GM18909 (cell line): ENCODE measurements around the gene MRPL44.

Experiments
- ATAC-seq: cut with Tn5 transposase; IDR thresholded peaks from one replicate; pipeline ENCODE4 v1.9.1; 2021; ENCODE audit warnings: mild to moderate bottlenecking; ENCODE audit not compliant: unreplicated experiment, poor library complexity

MRPL44 gene

DNA sequence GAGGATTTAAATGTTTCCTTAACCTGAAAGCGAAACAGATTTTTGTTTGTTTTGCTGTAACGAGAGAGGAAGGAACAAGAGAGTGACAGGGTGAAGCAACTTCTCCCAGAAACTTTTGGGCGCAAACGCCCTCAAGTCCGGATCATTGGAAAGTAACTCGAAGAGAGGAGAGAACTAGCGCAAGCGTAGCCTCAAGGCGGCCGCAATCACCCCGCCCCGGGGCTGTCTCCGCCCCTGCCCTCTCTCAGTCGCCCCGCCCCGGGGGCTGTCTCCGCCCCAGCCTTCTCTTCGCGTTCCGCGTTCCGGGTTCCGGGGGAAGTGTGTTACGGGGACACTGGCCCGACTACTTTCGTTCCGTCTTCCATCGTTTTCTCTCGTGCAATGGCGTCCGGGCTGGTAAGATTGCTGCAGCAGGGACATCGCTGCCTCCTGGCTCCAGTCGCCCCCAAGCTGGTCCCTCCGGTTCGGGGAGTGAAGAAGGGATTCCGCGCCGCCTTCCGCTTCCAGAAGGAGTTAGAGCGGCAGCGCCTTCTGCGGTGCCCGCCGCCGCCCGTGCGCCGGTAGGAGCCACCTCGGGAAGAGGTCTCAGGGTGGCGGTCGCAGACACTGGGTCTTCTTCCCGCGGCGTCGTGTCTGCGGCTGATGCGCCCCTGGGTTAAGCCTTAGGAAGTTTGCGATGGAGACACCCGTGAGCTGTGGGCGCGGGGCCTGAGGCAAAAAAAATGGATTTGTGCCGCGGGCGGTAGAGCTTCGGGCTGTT lies at the start of gene MRPL44:
Gene MRPL44 (plus strand): TSS at position 372 of the 760 bp plus-strand sequence. CDS start 10 bp downstream, at position 382.
- ATAC-seq = peak; percentile 90

DNA sequence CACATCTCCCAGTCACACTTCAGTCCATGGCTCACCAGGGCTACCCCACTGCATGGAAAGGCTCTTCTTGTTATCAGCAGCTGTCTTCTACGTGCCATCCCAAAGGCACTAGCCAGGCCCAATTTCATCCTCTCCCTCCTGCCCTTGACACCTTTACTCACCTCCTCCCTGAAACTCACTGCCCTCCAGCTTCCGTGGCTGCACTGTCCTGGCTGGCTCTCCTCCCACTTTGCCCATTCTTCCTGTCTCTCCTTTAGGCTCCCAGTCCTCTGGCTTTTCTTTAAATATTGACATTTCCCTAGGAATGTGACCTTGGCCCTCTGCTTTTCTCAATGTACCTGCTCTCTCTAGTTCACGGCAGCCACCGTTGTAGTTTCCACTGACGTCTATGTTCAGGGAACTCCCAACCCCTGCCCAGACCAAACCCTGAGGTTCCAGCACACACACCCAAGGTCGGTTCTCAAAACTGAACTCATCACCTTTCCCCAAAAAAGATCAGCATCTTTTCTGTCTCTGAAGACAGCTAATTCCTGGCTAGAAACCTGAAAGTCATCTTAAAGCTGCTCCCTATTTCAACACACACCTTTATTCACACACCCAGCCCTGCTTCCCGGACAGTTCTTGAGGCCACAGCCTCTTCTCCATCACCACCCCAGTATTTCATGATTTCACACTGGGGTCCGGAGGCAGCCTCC lies 48.8 kb upstream of the MRPL44 start:
- ATAC-seq = no peak

DNA sequence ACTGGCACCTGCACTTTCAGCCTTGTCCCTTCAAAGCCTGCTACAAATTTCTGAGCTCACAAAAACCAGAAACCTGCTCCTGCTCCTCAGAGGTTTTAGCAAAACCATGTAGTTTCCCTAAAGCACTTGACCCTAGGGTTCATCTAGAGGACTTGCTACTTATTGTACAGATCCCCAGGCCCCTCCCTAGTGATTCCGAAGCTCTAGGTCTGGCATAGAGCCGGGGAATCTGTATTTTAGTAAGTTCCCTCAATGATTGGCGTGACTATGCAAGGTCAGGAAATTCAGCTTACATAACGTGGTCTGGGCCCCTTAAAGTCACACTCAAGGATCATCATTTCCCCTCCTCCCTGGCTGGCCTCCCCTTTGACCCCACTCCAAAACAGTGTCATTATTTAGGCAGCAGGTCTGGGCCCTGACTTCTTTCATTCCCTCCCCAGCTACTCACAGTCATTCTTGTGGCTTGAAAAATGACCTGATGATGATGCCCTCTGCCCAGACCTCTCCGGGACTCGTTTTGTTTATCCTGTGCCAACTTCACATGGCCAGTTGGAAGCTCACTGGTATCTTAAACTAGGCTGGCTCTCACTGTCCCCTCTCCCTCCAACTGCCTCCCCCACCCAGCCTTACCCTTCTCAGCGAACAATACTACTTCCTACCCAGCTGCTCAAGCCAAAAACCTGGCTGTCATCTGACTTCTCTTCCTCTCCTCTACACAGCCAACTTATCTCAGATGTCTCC lies 48.1 kb upstream of the MRPL44 start:
- ATAC-seq = no peak

DNA sequence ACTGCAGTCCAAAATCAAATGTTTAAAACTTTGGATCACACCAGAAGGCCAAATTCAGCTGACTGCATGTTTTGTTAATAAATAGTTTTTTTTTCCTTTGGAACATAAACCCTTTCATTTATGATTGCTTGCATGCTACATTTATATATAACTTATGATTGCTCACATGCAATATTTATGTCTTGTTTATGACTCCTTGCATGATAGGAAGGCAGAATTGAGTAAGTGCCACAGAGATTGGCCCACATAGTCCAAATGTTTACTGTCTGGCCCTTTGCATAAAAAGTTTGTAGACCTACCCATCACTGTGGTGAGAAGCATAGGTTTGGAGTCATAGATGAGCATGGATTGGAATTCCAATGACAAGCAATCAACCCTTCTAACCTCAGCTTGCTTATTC lies 42.9 kb upstream of the MRPL44 start:
- no peak for ATAC-seq

DNA sequence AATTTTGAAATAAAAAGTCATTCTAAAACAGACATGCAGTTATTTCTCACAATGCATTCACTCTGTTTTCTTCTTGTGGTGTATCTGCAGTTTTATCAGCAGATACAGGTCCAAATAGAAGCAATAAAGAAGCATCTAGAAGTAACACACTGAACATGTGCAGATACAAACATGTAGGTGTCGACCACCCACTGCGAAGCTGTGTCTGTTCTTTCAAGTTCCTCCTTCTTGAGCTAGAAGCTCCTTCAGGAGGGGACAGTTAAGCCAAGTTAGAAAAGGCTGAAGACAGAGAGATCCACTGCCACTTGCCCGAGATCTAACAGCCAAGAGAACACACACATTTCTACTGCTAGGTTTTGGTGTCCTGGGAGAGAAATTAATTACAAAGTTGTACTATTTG lies 42.2 kb upstream of the MRPL44 start:
- ATAC-seq = no peak

DNA sequence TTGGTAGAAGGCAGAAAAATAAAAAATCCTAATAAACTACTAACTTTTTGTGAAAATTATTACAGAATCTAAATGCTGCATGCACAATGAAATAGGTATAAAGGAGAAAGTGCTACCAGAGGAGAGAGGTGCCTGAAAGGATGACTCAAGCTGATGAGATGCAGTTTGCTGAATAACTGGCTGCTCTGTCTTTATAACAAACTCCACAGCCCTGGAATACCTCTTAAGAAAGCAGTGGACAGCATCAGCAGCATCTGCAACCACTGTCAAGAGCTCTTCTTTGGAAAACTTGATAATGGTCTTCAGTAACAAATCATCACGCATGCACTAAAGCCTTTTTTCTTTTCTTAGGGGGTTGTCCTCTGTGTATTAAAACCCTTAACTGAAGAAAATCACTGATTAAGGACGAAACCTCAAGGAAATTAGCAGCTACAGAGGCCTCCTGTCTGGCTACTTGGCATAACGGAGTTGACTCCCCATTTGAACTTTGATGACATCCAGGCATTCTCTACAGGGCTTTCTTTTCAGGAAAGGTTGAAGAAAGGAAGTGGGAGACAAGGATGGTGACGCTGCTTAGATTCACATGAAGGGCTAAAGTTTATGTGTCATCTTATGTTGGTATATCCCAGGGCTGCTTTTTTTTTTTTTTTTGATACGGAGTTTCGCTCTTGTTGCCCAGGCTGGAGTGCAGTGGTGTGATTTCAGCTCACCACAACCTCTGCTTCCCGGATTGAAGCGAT lies 40.9 kb upstream of the MRPL44 start:
- no peak for ATAC-seq

DNA sequence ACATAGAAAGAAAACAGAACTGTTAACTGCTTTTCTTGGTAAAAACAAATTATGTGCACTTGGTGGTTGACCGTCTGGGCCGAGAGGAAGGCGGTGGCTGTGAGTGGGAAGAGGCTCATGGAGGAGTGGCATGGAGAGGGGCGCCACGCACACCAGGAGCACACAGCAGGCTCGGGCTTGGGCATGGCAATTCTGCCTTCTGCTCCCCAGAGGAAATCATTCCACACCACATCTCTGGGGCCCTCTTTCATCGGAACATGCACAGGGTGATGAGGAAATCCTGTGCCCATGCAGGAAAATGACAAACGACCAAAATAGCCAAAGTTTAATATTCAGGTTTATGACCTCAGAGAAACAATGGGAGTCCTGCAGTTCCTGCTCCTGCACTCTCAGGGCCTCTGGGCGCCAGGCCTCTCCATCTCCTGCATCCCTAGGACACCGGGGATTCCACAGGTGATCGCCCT lies 38.6 kb upstream of the MRPL44 start:
- ATAC-seq = no peak

DNA sequence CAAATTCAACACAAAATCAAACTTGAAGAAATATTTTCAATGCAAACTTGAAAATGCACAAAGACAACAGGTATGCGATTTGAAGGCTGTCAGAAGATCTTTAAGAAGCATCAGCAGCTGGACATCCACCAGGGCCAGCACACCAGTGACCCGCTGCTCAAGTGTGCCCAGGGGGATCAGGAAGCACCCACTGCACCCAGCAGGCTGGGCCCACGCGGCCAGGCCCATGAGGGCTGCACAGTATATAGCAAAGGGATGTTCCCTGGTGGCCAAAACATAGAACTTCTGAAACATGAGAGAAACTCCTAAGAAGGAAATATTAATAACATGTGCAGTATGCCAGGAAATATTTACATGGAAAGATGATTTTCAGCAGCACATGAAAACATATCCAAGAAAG lies 37.2 kb upstream of the MRPL44 start:
- no peak for ATAC-seq

DNA sequence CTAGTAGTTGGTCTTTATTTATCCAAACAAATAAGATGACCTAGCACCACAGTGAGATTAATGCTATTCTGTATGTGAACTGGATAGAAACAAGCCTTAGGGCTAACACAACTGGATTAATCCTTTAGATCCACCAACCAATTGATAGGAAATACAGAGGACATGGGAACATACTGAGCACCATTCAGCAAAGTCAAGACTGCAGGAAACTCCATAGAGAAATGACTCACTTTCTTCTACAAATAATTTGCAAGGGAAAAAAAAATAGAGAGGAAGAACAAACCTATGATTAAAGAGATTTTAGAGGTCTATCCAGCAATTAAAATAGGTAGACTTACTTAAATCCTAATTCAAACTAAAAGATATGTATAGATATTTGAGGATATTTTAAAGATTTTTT lies 36.1 kb upstream of the MRPL44 start:
- ATAC-seq = no peak

DNA sequence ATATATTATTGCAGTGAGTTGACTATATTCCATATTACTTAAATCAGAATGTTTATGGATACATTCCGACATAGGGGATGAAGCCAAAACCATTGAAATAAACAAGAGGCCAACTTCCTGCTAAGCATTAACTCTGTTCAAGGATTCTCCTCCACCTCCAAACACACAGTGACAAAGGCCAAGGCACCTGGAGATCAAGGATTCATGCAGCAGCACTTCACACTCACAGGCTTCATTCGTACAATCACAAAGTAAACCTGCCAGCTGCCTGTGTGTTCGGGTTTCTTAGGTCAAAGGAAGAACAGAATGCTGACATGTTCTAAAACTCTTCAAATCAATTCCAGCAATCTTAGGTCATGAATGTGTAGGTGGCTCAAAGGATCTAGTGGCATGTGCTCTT lies 35.0 kb upstream of the MRPL44 start:
- ATAC-seq = no peak

DNA sequence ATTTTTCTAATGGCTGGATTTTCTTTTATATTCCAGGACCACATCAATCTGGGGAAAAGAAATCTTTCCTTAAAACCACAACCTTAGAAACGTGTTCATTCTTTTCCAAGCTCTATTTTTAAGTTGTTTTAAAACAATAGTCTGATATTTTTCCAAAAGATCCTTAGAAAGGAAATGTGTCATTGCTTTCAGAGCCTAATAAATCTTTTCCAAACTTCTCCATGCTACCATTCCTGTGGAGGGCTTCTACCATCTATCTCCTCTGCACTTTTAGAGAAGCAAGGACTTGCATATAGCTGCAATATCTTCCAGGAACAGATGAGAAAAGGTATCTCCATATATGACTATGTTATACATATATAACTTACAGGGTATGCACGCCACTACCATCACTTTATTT lies 33.3 kb upstream of the MRPL44 start:
- ATAC-seq = no peak

DNA sequence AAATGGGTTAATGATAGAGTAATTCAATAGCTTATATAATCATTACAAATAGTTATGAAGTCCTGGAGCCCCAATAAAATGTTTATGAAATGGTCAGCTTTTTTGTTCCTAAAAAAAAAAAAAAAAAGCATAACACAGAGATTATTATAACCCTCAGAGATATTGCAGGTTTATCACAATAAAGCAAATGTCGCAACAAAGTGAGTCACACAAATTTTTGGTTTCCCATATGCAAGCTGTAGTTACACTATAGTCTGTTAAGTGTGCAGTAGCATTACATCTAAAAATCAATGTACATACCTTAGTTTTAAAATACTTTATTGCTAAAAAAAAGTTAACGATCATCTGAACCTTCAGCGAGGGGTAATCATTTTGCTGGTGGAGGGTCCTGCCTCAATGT lies 32.2 kb upstream of the MRPL44 start:
- ATAC-seq = no peak

DNA sequence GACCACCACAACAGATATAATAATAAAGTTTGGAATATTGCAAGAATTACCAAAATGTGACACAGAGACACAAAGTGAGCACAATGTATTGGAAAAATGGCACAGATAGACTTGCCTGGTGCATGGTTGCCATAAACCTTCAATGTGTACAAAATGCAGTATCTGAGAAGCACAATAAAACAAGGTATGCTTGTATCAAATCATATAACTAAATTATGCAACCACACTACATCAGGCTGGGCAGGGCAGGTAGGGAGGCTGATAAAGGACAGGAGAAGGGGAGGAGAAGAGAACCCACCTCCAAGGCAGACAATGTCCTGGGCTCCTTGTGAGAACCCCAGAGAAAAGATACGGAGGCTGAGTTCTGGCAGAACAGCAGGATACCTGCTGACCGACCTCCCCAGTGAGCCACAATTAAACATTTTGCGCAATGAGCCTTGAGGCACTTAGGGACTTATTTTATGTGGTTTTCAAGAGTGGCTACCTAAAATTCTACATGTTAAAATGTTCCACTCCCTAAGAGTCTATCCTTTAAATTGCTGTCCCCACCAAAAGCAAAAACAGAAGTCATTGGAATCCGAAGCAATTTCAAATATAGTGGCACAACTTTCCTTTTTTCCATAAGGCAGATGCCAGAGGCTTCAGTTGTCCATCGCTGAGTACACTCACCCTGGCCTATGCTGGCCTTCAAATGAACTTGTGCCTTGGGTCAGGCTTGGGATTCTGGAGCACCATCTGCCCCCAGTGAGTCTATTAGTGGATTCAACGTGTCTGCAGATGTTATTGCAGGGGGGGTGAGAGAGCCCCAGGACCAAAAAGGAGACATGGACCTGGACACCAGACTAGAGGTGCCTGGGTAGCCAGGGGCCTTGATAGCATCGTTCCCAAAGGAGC lies 28.9 kb upstream of the MRPL44 start:
- no peak for ATAC-seq

DNA sequence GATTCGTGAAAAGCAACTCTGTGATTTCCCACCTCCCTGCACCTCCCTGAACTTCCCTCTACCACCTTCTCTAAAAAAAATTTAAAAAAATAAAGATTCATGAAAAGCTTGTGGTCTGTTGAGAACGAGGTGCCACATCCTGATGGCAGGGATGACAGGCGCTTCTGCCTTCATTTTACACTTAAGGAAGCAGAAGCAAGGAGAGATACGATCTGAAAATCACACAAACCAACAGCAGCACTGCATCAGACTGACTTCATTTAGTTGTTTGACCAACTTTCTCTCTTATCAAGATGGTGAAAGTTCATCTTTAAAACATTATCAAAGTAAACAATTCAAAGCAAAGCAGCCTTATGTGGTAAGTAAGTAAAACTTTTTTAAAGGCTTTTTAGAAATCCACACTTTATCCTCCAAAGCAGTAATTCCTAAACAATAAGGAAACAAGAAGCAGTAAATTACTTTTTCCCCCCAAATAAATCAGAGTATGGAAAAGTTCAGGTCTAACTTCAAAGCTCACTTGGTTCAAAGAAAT lies 27.6 kb upstream of the MRPL44 start:
- ATAC-seq = peak; percentile 53

DNA sequence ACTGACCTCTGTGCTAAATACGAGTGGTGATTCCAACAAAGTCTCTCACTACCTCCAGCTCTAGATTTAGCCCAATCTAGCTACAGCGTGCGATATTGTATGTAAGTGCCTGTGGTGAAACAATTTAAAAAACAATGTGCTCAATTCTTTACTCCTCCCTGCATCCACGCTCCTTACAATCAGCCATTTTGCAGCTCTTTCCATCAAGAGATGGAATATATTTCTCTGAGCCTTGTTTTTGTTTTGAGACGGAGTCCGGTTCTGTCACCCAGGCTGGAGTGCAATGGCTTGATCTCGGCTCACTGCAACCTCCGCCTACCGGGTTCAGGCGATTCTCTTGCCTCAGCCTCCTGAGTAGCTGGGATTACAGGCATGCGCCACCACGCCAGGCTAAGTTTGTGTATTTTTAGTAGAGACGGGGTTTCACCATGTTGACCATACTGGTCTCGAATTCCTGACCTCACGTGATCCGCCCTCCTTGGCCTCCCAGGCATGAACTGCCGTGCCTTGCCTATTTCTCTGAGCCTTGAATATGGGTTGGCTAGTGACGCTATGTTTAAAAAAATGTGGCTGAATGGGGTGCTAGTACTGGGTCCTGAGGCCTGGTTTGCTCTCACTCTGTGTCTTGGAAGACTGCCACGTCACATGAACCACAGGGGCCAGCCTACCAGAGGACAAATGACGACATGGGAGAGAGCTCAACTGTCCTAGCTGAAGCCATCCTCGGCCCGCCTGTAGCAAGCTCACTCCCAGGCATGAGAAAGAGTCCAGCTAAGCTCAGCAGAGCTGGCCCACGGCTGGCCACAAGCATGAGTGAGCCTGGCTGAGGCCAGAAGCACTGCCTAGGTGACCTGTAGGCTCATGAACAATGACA lies 26.9 kb upstream of the MRPL44 start:
- ATAC-seq = no peak

DNA sequence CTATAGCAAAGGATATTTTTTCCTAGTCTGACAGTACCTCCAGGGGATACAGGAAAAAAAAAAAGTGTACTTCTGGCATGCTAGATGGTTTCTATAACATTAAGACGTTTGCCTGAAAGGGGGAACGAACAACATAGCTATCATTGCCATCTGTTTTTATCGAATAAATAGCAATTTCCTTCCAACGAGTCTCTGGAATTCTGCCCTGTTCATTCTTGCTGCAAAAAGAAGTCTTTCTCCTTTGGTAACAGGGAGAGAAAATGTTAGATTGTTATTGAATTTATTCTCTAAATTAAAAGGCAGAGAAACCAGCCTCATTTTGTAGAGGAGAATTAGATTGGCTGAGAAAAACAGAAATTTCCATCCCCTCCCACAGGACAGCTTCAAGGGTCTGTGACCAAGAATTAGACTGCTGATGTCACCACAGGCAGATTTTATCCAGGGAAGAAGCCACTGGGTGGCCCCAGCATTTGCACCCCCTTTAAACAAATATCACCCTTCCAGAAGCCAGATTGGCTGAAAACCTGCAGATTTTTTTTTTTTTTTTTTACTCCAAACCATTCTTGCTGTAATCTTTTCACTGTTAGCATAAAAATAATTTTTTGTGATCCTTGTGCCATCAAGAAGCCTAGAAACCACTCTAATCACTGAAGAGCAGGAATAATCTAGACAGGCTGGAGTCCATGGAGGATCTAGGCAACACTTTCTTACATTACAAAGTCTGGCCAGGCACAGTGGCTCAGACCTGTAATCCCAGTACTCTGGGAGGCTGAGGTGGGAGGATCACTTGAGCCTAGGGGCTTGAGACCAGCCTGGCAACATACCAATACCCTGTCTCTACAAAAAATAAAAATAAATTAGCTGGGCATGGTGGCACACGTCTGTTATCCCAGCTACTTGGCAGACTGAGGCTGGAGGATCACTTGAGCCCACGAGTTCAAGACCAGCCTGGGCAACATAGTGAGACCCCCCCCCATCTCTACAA lies 24.2 kb upstream of the MRPL44 start:
- no peak for ATAC-seq

DNA sequence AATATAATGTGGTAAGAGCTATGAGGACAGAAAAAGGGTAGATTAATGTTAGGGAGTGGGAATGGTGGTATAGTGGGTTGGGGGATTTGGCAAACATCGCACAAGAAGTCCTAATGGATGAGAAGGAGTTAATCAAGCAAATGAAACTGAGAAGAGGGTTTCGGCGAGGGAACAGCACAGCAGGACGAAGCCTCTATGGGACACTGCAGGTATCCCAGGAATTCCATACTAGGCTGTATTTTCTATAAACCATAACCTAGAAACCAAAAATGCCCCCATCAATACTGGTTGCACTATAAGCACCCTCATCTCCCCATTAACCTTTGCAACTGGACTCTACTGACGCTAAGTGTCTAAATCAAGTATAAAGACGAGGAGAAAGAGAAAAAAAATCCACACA lies 22.4 kb upstream of the MRPL44 start:
- no peak for ATAC-seq
